T-cell (primary cell): ENCODE data around the gene ENC1. TPM values are rescaled to one million over a fixed set of nuclear protein-coding genes. Genes with fewer than 3 reads are reported as not detected.
A peak's percentile ranks its signal among the peaks of the same experiment; 100 is the strongest.

Experiments used
- ATAC-seq, 4 experiments: fragments of 200-7000 bp in 3 of 4; fragments of 150-1000 bp in 1 of 4; cut with Tn5 transposase; replicated peaks in 1 of 4; 1 replicate in 3 of 4; 2 replicates in 1 of 4; pipeline ENCODE4 v1.10.0; 2021; ENCODE audit warnings: moderate library complexity in 3 of 4, mild to moderate bottlenecking in 2 of 4, moderate number of reproducible peaks in 1 of 4
- CTCF ChIA-PET, 2 donors: fragments of 300-600 bp; sonication (Branson Sonifier 250); formaldehyde crosslinking; loops; one replicate each; lab custom pipeline; 2022; ENCODE audit warnings: antibody characterized with exemption in 2 of 2; lab: Charles Lee
- POLR2A ChIA-PET, 2 donors: fragments of 300-600 bp; sonication (Branson Sonifier 250); formaldehyde crosslinking; loops; one replicate each; lab custom pipeline; 2022; ENCODE audit warnings: antibody characterized with exemption in 2 of 2; lab: Charles Lee
- DNase-seq, 35 experiments: peaks; one replicate each; pipeline versions ENCODE4 v3.0.0 to v3.0.0-alpha.2; 2013 to 2023
- H3K27ac ChIP-seq: one replicate; pipeline ENCODE4 v1.5.1; 2013; ENCODE audit warnings: low read length
- H3K27me3 ChIP-seq, 2 experiments: replicated peaks in 1 of 2; 1 replicate in 1 of 2; 2 replicates in 1 of 2; pipeline versions ENCODE4 v1.6.1 to v1.7.0; 2013; ENCODE audit warnings: low read length in 1 of 2, mixed read lengths in 1 of 2; ENCODE audit not compliant: control insufficient read depth in 2 of 2, insufficient read depth in 2 of 2; ENCODE audit errors: extremely low read depth in 1 of 2
- H3K36me3 ChIP-seq, 2 donors: 1 replicate in 1 of 2; 2 replicates in 1 of 2; pipeline versions ENCODE4 v1.6.1 to v1.7.0; 2013; ENCODE audit warnings: low read length in 1 of 2; ENCODE audit not compliant: control insufficient read depth in 2 of 2, insufficient read depth in 1 of 2; ENCODE audit errors: extremely low read depth in 1 of 2
- H3K4me1 ChIP-seq, 2 experiments: 1 replicate in 1 of 2; 2 replicates in 1 of 2; pipeline versions ENCODE4 v1.6.1 to v1.7.0; 2013; ENCODE audit warnings: low read length in 2 of 2, mixed read lengths in 1 of 2; ENCODE audit not compliant: insufficient read depth in 2 of 2, control insufficient read depth in 1 of 2; ENCODE audit errors: extremely low read depth in 1 of 2
- H3K4me3 ChIP-seq, 2 donors: 1 replicate in 1 of 2; 2 replicates in 1 of 2; pipeline versions ENCODE4 v1.5.1 to v1.7.0; 2013; ENCODE audit warnings: mild to moderate bottlenecking in 2 of 2, low read length in 1 of 2, moderate library complexity in 1 of 2; ENCODE audit not compliant: control insufficient read depth in 1 of 2; ENCODE audit errors: extremely low read depth in 1 of 2
- H3K9me3 ChIP-seq: 2 replicates; pipeline ENCODE4 v1.7.0; 2013
- H3K27ac Mint-ChIP-seq, 2 donors: one replicate each; pipeline ENCODE4 v1.8.0; 2020 to 2021; ENCODE audit warnings: mild to moderate bottlenecking in 2 of 2, mixed read lengths in 2 of 2
- H3K27me3 Mint-ChIP-seq, 2 donors: one replicate each; pipeline ENCODE4 v1.8.0; 2021 to 2022; ENCODE audit warnings: mixed read lengths in 2 of 2
- H3K36me3 Mint-ChIP-seq: one replicate; pipeline ENCODE4 v1.8.0; 2021; ENCODE audit warnings: mixed read lengths
- H3K4me1 Mint-ChIP-seq, 3 donors: one replicate each; pipeline ENCODE4 v1.8.0; 2020 to 2022; ENCODE audit warnings: mixed read lengths in 3 of 3, mild to moderate bottlenecking in 1 of 3
- H3K4me3 Mint-ChIP-seq, 3 donors: one replicate each; pipeline ENCODE4 v1.8.0; 2020 to 2022; ENCODE audit warnings: mild to moderate bottlenecking in 3 of 3, mixed read lengths in 3 of 3, moderate library complexity in 3 of 3
- H3K9me3 Mint-ChIP-seq, 3 donors: one replicate each; pipeline ENCODE4 v1.8.0; 2020 to 2022; ENCODE audit warnings: mixed read lengths in 3 of 3
- WGBS: methylation state at CpG from one replicate; pipeline ENCODE4 v1.1.5; 2013; ENCODE audit warnings: missing lambda C conversion rate; ENCODE audit not compliant: insufficient coverage; 5-methylcytosine and 5-hydroxymethylcytosine counted together
- total RNA-seq, 35 experiments: library from RNA in 6 of 35; stranded (reverse) in 6 of 35; fragments of 120-200 nt in 1 of 35; gene quantifications; one replicate each; pipeline versions ENCODE4 v1.2.1 to v1.2.4 and lab custom pipeline; 2013 to 2026

The ENC1 gene, protein sequence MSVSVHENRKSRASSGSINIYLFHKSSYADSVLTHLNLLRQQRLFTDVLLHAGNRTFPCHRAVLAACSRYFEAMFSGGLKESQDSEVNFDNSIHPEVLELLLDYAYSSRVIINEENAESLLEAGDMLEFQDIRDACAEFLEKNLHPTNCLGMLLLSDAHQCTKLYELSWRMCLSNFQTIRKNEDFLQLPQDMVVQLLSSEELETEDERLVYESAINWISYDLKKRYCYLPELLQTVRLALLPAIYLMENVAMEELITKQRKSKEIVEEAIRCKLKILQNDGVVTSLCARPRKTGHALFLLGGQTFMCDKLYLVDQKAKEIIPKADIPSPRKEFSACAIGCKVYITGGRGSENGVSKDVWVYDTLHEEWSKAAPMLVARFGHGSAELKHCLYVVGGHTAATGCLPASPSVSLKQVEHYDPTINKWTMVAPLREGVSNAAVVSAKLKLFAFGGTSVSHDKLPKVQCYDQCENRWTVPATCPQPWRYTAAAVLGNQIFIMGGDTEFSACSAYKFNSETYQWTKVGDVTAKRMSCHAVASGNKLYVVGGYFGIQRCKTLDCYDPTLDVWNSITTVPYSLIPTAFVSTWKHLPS
- total RNA-seq = 10 to 100 TPM in 2 of 5 donors, 1 to 10 TPM in 2, under 1 TPM in 1; 0.70 to 21.0 (median 2.7) TPM
- 4.1 TPM for total RNA-seq (2013)
- total RNA-seq (lab: John Stamatoyannopoulos, UW) = 1.7 to 67.3 (median 11.5) reads per million in 29 experiments

DNA sequence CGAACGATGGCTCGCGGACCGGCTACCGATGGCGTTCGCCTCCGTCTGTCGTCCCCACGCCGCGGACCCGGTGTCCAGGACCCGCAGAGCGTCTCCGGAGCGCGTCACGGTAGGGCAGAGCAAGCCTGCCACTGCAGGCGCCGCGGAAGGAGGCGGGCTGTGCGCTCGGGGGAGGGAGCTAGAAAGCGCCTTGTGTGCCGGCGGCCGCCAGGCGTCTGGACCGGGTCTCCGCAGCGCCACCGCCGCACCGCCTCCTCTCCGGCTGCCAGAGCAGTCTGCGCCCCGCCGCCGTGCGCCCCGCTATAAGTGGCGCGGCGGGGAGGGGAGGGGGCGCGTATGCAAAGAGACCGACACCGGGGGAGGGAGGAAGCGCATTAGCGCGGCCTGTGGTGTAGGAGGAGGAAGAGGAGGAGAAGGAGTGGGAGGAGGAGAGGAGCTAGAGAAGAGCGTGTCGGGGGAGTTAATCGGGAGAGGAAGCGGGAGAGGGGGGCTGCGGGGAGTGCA lies at the start of gene ENC1:
ENC1 (minus strand) TSS at position 279 of the 504 bp plus-strand sequence. CDS start 4,243 bp downstream, outside the sequence.
- Histone ChIP-seq H3K27ac (no peak within 1 kb of the TSS), H3K27me3 (peaks cover 0 to 24% of the 10 kb centered on the region in 2 experiments), H3K9me3 (no peaks in the 10 kb centered on the region), H3K4me3 (peak within 1 kb of the TSS; percentile 61 to 85), H3K4me1 (peaks cover 16 to 34% of the 10 kb centered on the region in 2 experiments), H3K36me3 (no peaks in the 10 kb centered on the region)
- peak within 1 kb of the TSS; percentile 83 to 91 (median 87) for H3K4me3 Mint-ChIP-seq
- ATAC-seq (peak; percentile 85 to 89 (median 86)), DNase-seq (peak; percentile 47 to 85 (median 71))
- no peaks in the 10 kb centered on the region for H3K9me3 Mint-ChIP-seq
- POLR2A ChIA-PET = interaction anchor here in 1 of 2 donors (0.6 to 1.0 kb wide), 4 partner anchors 10 to 71 kb away, joined by 3 to 8 read pairs (median 4); no protein-coding TSS in a partner anchor
- peaks cover 28 to 38% (median 31%) of the 10 kb centered on the region in 3 donors for H3K4me1 Mint-ChIP-seq
- peak within 1 kb of the TSS in 1 of 2 donors; percentile 34 for H3K27ac Mint-ChIP-seq
- H3K36me3 Mint-ChIP-seq = peaks cover 4% of the 10 kb centered on the region
- CTCF ChIA-PET = interaction anchor here (0.5 to 2.0 kb wide), 12 partner anchors 9 to 866 kb away, joined by 3 to 9 read pairs (median 3); no protein-coding TSS in a partner anchor
- WGBS = under 1% methylated on average over 57 of the region's 59 CpGs
- peaks cover 8 to 14% of the 10 kb centered on the region in 2 donors for H3K27me3 Mint-ChIP-seq

- Mint-ChIP-seq H3K27me3 (no peaks in the 10 kb centered on the region), H3K9me3 (no peaks in the 10 kb centered on the region), H3K36me3 (peaks cover 15% of the 10 kb centered on the region), H3K4me3 (peak overlapping the region in 2 of 3 donors; percentile 82 to 88), H3K4me1 (peaks cover 24 to 31% (median 26%) of the 10 kb centered on the region in 3 donors), H3K27ac (peak overlapping the region; percentile 5 to 87)
- no peak for ATAC-seq
- Histone ChIP-seq H3K27ac (no peak overlapping the region), H3K9me3 (no peaks in the 10 kb centered on the region), H3K4me1 (peaks cover 2 to 21% of the 10 kb centered on the region in 2 experiments), H3K36me3 (peaks cover 0 to 23% of the 10 kb centered on the region in 2 donors), H3K27me3 (no peaks in the 10 kb centered on the region), H3K4me3 (no peak overlapping the region)
- WGBS = 92% methylated on average over 5 of the region's 5 CpGs
- DNase-seq = no peak
- CTCF ChIA-PET = no interaction called here
- POLR2A ChIA-PET = no interaction called here
These were observed 46.6 kb upstream of the ENC1 start for GRCh38 chr5:74686962-74687751.

GRCh38 chr5:74685979-74686631 lies 45.6 kb upstream of the ENC1 start:
- Histone ChIP-seq H3K27ac (peak overlapping the region; percentile 57), H3K27me3 (no peaks in the 10 kb centered on the region), H3K4me1 (peaks cover 2 to 21% of the 10 kb centered on the region in 2 experiments), H3K36me3 (peaks cover 0 to 14% of the 10 kb centered on the region in 2 donors), H3K9me3 (no peaks in the 10 kb centered on the region), H3K4me3 (peak overlapping the region; percentile 94)
- H3K36me3 Mint-ChIP-seq = peaks cover 15% of the 10 kb centered on the region
- ATAC-seq (no peak), DNase-seq (peak in 6 of 35 experiments; percentile 1 to 29 (median 12))
- POLR2A ChIA-PET = interaction anchor here in 1 of 2 donors (0.6 kb wide), 1 partner anchor 645 kb away, joined by 15 read pairs; no protein-coding TSS in a partner anchor
- WGBS = 59% methylated on average over 7 of the region's 10 CpGs
- H3K4me3 Mint-ChIP-seq = peak overlapping the region; percentile 73 to 88 (median 82)
- no peaks in the 10 kb centered on the region for H3K27me3 Mint-ChIP-seq
- peaks cover 24 to 31% (median 26%) of the 10 kb centered on the region in 3 donors for H3K4me1 Mint-ChIP-seq
- CTCF ChIA-PET = interaction anchor here in 1 of 2 donors (0.6 to 1.0 kb wide), 3 partner anchors 13 to 81 kb away, joined by 3 read pairs; partner anchors contain the start of genes GFM2 and NSA2
- no peaks in the 10 kb centered on the region for H3K9me3 Mint-ChIP-seq
- peak overlapping the region; percentile 74 to 87 for H3K27ac Mint-ChIP-seq

DNA sequence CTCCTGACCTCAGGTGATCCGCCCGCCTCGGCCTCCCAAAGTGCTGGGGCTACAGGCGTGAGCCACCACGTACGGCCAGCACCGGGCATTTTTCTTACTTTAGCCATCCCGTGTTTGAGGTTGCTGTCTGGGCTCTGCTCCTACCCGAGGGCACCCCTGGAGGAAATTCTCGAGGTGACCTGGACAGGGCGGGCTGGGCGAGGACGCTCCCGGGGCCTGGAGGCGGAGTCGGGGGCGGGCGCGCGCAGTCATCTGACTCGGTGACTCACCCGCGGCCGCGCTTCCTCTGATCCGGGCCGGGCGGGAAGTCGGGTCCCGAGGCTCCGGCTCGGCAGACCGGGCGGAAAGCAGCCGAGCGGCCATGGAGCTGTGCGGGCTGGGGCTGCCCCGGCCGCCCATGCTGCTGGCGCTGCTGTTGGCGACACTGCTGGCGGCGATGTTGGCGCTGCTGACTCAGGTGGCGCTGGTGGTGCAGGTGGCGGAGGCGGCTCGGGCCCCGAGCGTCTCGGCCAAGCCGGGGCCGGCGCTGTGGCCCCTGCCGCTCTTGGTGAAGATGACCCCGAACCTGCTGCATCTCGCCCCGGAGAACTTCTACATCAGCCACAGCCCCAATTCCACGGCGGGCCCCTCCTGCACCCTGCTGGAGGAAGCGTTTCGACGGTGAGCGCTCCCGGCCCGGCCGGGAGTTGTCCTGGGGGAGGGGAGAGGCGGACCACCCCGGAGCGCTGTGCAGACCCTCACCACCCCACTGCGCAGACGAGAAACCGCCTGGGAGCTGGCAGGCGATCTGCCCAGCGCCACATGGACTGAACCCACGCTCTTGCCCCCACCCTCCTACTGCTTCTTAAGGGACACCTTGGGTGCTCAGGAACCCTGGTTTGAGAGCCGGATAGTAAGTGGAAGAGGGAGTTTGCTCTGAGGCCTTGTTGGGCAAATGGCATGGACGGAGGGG lies 44.6 kb upstream of the ENC1 start, which contains the start of gene HEXB:
HEXB (plus strand) TSS at position 334 of the 952 bp plus-strand sequence; CDS start at position 362, 28 bp downstream.
- H3K4me3 Mint-ChIP-seq = peak within 1 kb of the TSS; percentile 73 to 88 (median 82)
- peaks cover 9% of the 10 kb centered on the region for H3K36me3 Mint-ChIP-seq
- Histone ChIP-seq H3K36me3 (peaks cover 0 to 9% of the 10 kb centered on the region in 2 donors), H3K4me1 (peaks cover 2 to 21% of the 10 kb centered on the region in 2 experiments), H3K27ac (peak within 1 kb of the TSS; percentile 57), H3K4me3 (peak within 1 kb of the TSS; percentile 94), H3K9me3 (no peaks in the 10 kb centered on the region), H3K27me3 (no peaks in the 10 kb centered on the region)
- DNase-seq (peak; percentile 55 to 86 (median 72)), ATAC-seq (peak; percentile 90 to 96 (median 94))
- H3K27me3 Mint-ChIP-seq = no peaks in the 10 kb centered on the region
- no peaks in the 10 kb centered on the region for H3K9me3 Mint-ChIP-seq
- CTCF ChIA-PET = interaction anchor here (0.6 to 1.0 kb wide), 4 partner anchors 12 to 82 kb away, joined by 3 to 4 read pairs (median 3); partner anchors contain the start of genes GFM2 (in 1 of the 2) and NSA2 (in 1 of the 2)
- WGBS = 5% methylated on average over 61 of the region's 78 CpGs
- peaks cover 24 to 31% (median 26%) of the 10 kb centered on the region in 3 donors for H3K4me1 Mint-ChIP-seq
- peak within 1 kb of the TSS; percentile 74 to 87 for H3K27ac Mint-ChIP-seq
- POLR2A ChIA-PET = interaction anchor here (0.6 kb wide), 2 partner anchors 68 to 236 kb away, joined by 3 read pairs; no protein-coding TSS in a partner anchor
